ENCODE results near the gene LRFN2. TPM values are rescaled to one million over a fixed set of nuclear protein-coding genes. Genes with fewer than 3 reads are reported as not detected.

The LRFN2 gene
- total and polyA plus RNA-seq, 11 donors: not detected

DNA sequence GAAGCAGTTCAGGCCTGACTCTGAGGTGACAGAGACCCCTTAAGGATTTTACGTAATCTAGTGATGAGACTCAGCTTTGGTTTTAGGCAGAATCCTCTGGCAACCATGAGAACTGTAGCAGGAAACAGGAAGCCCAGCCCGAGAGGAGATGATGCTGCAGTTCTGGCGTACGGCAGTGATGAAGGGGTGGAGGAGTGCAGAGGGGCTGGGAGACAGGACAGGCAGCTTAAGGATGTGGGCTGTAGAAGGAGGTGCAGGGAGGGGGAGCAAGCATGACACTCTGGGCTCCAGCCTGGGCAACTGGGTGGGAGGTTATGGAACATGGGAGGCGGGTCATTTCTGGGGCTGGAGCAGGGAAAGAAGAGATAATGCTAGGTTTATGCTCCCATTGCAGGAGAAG lies 67.1 kb downstream of the LRFN2 start:
- no peak for TF ChIP-seq POLR2A (IDR thresholded peaks at IDR 0.05)
- TF ChIP-seq, protein P1, sequence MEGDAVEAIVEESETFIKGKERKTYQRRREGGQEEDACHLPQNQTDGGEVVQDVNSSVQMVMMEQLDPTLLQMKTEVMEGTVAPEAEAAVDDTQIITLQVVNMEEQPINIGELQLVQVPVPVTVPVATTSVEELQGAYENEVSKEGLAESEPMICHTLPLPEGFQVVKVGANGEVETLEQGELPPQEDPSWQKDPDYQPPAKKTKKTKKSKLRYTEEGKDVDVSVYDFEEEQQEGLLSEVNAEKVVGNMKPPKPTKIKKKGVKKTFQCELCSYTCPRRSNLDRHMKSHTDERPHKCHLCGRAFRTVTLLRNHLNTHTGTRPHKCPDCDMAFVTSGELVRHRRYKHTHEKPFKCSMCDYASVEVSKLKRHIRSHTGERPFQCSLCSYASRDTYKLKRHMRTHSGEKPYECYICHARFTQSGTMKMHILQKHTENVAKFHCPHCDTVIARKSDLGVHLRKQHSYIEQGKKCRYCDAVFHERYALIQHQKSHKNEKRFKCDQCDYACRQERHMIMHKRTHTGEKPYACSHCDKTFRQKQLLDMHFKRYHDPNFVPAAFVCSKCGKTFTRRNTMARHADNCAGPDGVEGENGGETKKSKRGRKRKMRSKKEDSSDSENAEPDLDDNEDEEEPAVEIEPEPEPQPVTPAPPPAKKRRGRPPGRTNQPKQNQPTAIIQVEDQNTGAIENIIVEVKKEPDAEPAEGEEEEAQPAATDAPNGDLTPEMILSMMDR (IDR thresholded peaks at IDR 0.05): no peak
- intact Hi-C loops (cut with DNase I): no loop called here
- H3K4me3 ChIP-seq: no peak overlapping the region
- peaks cover 0 to 7% (median 0%) of the 10 kb centered on the region in 12 donors for H3K4me1 ChIP-seq
- H3K36me3 ChIP-seq: no peaks in the 10 kb centered on the region
- no peak overlapping the region for H3K27ac ChIP-seq
- 52 to 59% (median 55%) methylated on average over 5 of the region's 5 CpGs for WGBS, 4 donors
- no peak for DNase-seq
- H3K27me3 ChIP-seq: peaks cover 0 to 23% (median 0%) of the 10 kb centered on the region in 9 donors
- no peak for ATAC-seq
- no peaks in the 10 kb centered on the region for H3K9me3 ChIP-seq

DNA sequence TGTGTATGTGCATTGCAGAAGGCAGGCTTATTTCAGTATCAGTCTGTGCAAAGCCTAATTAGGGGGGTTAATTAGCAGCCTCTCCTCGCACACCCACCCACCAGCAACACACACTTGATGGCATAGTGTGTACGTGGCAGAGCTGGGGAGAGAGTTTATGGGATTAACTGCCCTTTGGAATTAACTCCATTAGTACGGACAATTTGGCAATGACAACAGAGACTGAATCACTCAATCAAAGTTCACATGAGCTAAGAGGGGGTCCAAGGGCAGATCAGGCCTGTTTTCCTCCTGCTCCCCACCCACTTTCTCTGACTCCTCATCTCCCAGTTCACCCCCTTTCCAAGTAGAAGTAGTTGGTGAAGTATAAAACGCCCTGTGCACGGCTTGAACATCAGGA lies 69.5 kb downstream of the LRFN2 start:
- H3K4me1 ChIP-seq: peaks cover 0 to 12% (median 0%) of the 10 kb centered on the region in 12 donors
- intact Hi-C loops (cut with DNase I): no loop called here
- H3K9me3 ChIP-seq: no peaks in the 10 kb centered on the region
- DNase-seq (no peak), ATAC-seq (no peak)
- H3K4me3 ChIP-seq: no peak overlapping the region
- H3K36me3 ChIP-seq: no peaks in the 10 kb centered on the region
- peaks cover 0 to 16% (median 0%) of the 10 kb centered on the region in 9 donors for H3K27me3 ChIP-seq
- TF ChIP-seq POLR2A (IDR thresholded peaks at IDR 0.05): no peak
- TF ChIP-seq, protein P1 (IDR thresholded peaks at IDR 0.05): no peak
- WGBS, 4 donors: 75 to 86% (median 80%) methylated on average over 5 of the region's 5 CpGs
- no peak overlapping the region for H3K27ac ChIP-seq

DNA sequence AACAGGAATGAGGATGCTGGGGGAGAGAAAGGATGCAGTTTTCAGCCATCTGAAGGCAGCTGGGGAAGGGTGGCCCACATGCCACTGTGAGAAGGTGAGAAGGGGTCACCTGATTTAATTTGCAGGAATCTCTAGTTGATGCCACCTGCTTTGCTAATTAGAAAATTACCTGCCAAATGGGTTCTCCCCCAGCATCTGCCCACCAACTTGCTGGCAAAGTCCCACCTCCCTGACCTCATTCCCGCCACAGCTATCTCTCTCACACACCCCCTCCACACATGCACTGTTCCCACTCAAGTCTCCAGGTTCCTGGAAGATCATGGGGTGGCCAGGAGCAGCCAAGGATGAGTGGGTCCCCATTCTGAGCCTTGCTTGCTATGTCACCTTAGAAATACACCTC lies 70.7 kb downstream of the LRFN2 start:
- no peaks in the 10 kb centered on the region for H3K9me3 ChIP-seq
- intact Hi-C loops (cut with DNase I): no loop called here
- H3K27me3 ChIP-seq: peaks cover 0 to 16% (median 0%) of the 10 kb centered on the region in 9 donors
- no peak overlapping the region for H3K27ac ChIP-seq
- H3K4me3 ChIP-seq: no peak overlapping the region
- ATAC-seq (no peak), DNase-seq (no peak)
- H3K36me3 ChIP-seq: no peaks in the 10 kb centered on the region
- no peak for TF ChIP-seq POLR2A (IDR thresholded peaks at IDR 0.05)
- TF ChIP-seq, protein P1 (IDR thresholded peaks at IDR 0.05): no peak
- H3K4me1 ChIP-seq: peaks cover 0 to 11% (median 0%) of the 10 kb centered on the region in 12 donors
- WGBS, 4 donors: 69 to 93% (median 82%) methylated on average over 1 of the region's 1 CpG

DNA sequence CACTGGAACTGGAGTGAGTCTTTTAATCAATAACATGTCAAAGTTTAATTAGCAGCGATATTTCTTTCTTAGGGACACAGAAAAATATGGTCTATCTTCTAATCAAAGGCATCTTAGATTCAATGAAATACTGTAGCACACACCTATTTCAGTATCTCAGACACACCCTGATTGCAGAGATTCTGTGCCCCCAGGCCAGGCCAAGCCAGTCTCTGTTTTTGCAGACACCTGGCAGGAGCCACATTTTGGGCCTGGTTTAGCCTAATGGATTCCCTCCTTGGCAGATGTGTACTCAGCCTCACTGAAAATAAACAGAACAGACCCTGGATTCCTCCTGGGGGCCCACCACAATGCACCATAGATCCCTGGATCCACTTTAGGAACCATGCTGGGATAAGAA lies 74.8 kb downstream of the LRFN2 start:
- Histone ChIP-seq H3K36me3 (no peaks in the 10 kb centered on the region), H3K27ac (no peak overlapping the region), H3K4me3 (no peak overlapping the region), H3K9me3 (no peaks in the 10 kb centered on the region), H3K27me3 (peaks cover 0 to 3% (median 0%) of the 10 kb centered on the region in 9 donors), H3K4me1 (peaks cover 0 to 6% (median 0%) of the 10 kb centered on the region in 12 donors)
- TF ChIP-seq POLR2A (IDR thresholded peaks at IDR 0.05): no peak
- TF ChIP-seq, protein P1 (IDR thresholded peaks at IDR 0.05): no peak
- intact Hi-C loops (cut with DNase I): no loop called here
- WGBS, 4 donors: 95 to 100% (median 96%) methylated on average over 1 of the region's 1 CpG
- DNase-seq: peak in 1 of 5 donors; percentile 2
- no peak for ATAC-seq
